ENCODE measurements around the gene SASH1. TPM values are rescaled to one million over a fixed set of nuclear protein-coding genes. Genes with fewer than 3 reads are reported as not detected.

Gene SASH1
- total RNA-seq, 1 experiment from 2014 or later, result 11.7 TPM

GRCh38 chr6:148401571-148401970, 58.9 kb downstream of the SASH1 start:
- H3K4me1 ChIP-seq (ENCODE audit: control insufficient read depth in 1 of 2, insufficient read depth in 2 of 2, low read length in 2 of 2), result no peaks in the 10 kb centered on the region
- intact Hi-C loops (cut with micrococcal nuclease), result no loop called here
- no peaks in the 10 kb centered on the region for H4K20me1 ChIP-seq (ENCODE audit: insufficient read depth)
- H3K9ac ChIP-seq (ENCODE audit: low read length), result no peak overlapping the region
- no peaks in the 10 kb centered on the region for H3K27me3 ChIP-seq (ENCODE audit: insufficient read depth, low read length)
- no TSS peak for BruUV-seq (replicated peaks)
- TF ChIP-seq EZH2 (IDR thresholded peaks at IDR 0.05) (no peak), SRF (IDR thresholded peaks at IDR 0.05; ENCODE audit: low read depth) (no peak), RAD21 (IDR thresholded peaks at IDR 0.05; ENCODE audit: low read depth) (no peak), ZNF274 (IDR thresholded peaks at IDR 0.05; ENCODE audit: low read depth, low read length) (no peak), ELF1 (IDR thresholded peaks at IDR 0.05; ENCODE audit: borderline replicate concordance, low read depth) (no peak)
- no peak overlapping the region for H3K27ac ChIP-seq (ENCODE audit: low read depth, low read length)
- H3K9me2 ChIP-seq (ENCODE audit: insufficient read depth), result no peaks in the 10 kb centered on the region
- H3K79me2 ChIP-seq (ENCODE audit: insufficient read depth, low read length), result no peaks in the 10 kb centered on the region
- no peak for DNase-seq (ENCODE audit: low read depth, low spot score)
- ChIA-PET POLR2A (no interaction called here), RAD21 (ENCODE audit: low non-redundant PET in 1 of 2, low total read pairs in 2 of 2, uncharacterized antibody in 2 of 2, unreplicated experiment in 2 of 2) (no interaction called here), CTCF (no interaction called here)
- H3K9me3 ChIP-seq (ENCODE audit: control insufficient read depth in 1 of 2, insufficient read depth in 1 of 2, low read depth in 1 of 2, low read length in 2 of 2), result no peaks in the 10 kb centered on the region
- no peak for ATAC-seq
- no peak overlapping the region for H3K4me2 ChIP-seq (ENCODE audit: low read length)
- no peak overlapping the region for H2AFZ ChIP-seq (ENCODE audit: low read depth, low read length, poor library complexity, severe bottlenecking)
- no peak overlapping the region for H3K4me3 ChIP-seq (replicated peaks in 1 of 2; ENCODE audit: low read depth in 1 of 2, low read length in 2 of 2)
- H3K36me3 ChIP-seq (ENCODE audit: control insufficient read depth in 1 of 2, insufficient read depth in 2 of 2, low read length in 2 of 2), result no peaks in the 10 kb centered on the region

GRCh38 chr6:148404456-148405054, 61.9 kb downstream of the SASH1 start:
- H4K20me1 ChIP-seq (ENCODE audit: insufficient read depth), result no peaks in the 10 kb centered on the region
- DNase-seq (ENCODE audit: low read depth, low spot score) (no peak), ATAC-seq (no peak)
- CTCF ChIA-PET, result no interaction called here
- H3K4me2 ChIP-seq (ENCODE audit: low read length), result no peak overlapping the region
- no peaks in the 10 kb centered on the region for H3K36me3 ChIP-seq (ENCODE audit: control insufficient read depth in 1 of 2, insufficient read depth in 2 of 2, low read length in 2 of 2)
- H3K27ac ChIP-seq (ENCODE audit: low read depth, low read length), result no peak overlapping the region
- POLR2A ChIA-PET, result no interaction called here
- no peaks in the 10 kb centered on the region for H3K79me2 ChIP-seq (ENCODE audit: insufficient read depth, low read length)
- no peaks in the 10 kb centered on the region for H3K27me3 ChIP-seq (ENCODE audit: insufficient read depth, low read length)
- intact Hi-C loops (cut with micrococcal nuclease), result no loop called here
- no TSS peak for BruUV-seq (replicated peaks)
- H3K9me3 ChIP-seq (ENCODE audit: control insufficient read depth in 1 of 2, insufficient read depth in 1 of 2, low read depth in 1 of 2, low read length in 2 of 2), result no peaks in the 10 kb centered on the region
- H3K4me1 ChIP-seq (ENCODE audit: control insufficient read depth in 1 of 2, insufficient read depth in 2 of 2, low read length in 2 of 2), result peaks cover 3 to 4% of the 10 kb centered on the region in 2 experiments; a peak in 2 of 4 replicates
- RAD21 ChIA-PET (ENCODE audit: low non-redundant PET in 1 of 2, low total read pairs in 2 of 2, uncharacterized antibody in 2 of 2, unreplicated experiment in 2 of 2), result no interaction called here
- no peak overlapping the region for H2AFZ ChIP-seq (ENCODE audit: low read depth, low read length, poor library complexity, severe bottlenecking)
- no peak for TF ChIP-seq MAX (IDR thresholded peaks at IDR 0.05)
- H3K4me3 ChIP-seq (replicated peaks in 1 of 2; ENCODE audit: low read depth in 1 of 2, low read length in 2 of 2), result no peak overlapping the region
- no peaks in the 10 kb centered on the region for H3K9me2 ChIP-seq (ENCODE audit: insufficient read depth)
- H3K9ac ChIP-seq (ENCODE audit: low read length), result no peak overlapping the region
